ENCODE measurements around the gene RABGEF1. TPM values are rescaled to one million over a fixed set of nuclear protein-coding genes. Genes with fewer than 3 reads are reported as not detected.
"Not testable (repeated sequence)": the region's sequence is repeated elsewhere in the genome, so short reads cannot be mapped to it uniquely, and the experiment has no call there.

RABGEF1 gene
- total RNA-seq, 2 experiments from 2014 or later = 24.7 to 25.8 TPM

DNA sequence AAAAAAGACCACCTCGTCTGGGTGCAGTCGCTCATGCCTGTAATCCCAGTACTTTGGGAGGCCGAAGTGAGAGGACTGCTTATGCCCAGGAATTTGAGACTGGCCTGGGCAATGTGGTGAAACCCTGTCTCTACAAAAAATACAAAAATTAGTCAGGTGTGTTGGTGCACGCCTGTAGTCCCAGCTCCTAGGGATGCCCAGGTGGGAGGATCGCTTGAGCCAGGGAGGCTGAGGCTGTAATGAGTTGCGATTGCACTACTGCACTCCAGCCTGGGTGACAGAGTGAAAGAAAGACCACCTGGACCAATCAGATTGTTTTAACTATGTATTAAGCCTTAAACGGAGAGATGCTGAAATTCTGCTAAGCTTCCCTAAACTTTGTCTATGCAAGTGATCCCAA is 103.0 kb downstream of the RABGEF1 start:
- Mint-ChIP-seq H3K4me1 (peaks cover 20% of the 10 kb centered on the region), H3K4me3 (peak overlapping the region; percentile 98), H3K27ac (peak overlapping the region; percentile 78)
- POLR2A ChIA-PET = interaction anchor here (1.9 to 2.5 kb wide), 3 partner anchors 78 to 350 kb away, joined by 10 to 31 read pairs (median 17); partner anchors contain the start of genes RABGEF1 and TMEM248
- H3K27me3 Mint-ChIP-seq; H3K9me3 Mint-ChIP-seq; DNase-seq; H3K36me3 Mint-ChIP-seq; ATAC-seq (ENCODE audit: low read depth): not testable (repeated sequence)

DNA sequence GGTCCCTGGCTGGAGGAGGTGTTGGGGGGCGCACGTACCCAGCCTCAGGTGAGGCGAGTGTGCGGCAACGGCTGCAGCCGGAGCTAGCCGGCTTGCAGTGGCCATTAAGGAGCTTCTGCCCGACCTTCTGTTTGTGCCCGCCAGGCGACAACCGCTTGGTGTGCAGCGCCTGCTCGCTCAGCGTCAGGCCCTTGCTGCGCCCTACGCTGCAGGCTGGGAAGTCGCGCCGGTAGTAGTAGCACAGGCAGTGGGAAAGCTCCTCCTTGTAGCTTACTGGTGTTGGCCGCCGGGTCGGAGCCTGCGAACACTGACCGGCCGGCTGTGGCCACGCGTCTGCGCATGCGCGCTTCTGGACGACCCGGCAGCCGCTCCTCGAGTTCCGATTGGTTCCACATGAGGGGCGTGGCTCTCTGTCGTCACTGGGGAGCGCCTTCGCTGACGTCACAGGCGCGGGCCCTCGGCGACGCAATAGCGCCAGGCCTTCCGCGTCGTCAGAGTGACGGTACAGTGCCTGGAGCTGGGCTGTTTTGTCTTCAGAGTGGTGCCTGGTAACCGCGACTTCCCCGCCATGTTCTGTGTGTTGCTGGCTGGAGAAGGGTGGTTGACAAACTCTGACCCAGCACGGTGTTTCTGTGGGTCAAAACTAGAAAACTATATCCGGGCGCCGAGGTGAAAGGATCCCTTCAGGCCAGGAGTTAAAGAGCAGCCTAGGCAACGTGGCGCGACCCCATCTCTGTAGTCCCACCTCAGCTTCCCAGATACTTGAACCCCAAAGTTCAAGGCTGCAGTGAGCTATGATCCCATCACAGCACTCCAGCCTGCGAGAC is 104.2 kb downstream of the RABGEF1 start:
- peak; percentile 100 for DNase-seq
- Mint-ChIP-seq H3K4me3 (peak overlapping the region; percentile 98), H3K9me3 (no peaks in the 10 kb centered on the region), H3K36me3 (peaks cover 4% of the 10 kb centered on the region), H3K4me1 (peaks cover 21% of the 10 kb centered on the region), H3K27ac (peak overlapping the region; percentile 99), H3K27me3 (no peaks in the 10 kb centered on the region)
- POLR2A ChIA-PET = interaction anchor here (0.6 to 2.5 kb wide), 15 partner anchors 9 to 1093 kb away, joined by 3 to 31 read pairs (median 4); partner anchors contain the start of genes KCTD7, RABGEF1, SBDS and TMEM248
- ATAC-seq (ENCODE audit: low read depth) = peak; percentile 93

- ATAC-seq (ENCODE audit: low read depth) (no peak), DNase-seq (peak; percentile 36)
- Mint-ChIP-seq H3K9me3 (no peaks in the 10 kb centered on the region), H3K4me1 (peaks cover 21% of the 10 kb centered on the region), H3K27me3 (no peaks in the 10 kb centered on the region), H3K4me3 (peak overlapping the region; percentile 98), H3K36me3 (peaks cover 4% of the 10 kb centered on the region), H3K27ac (peak overlapping the region; percentile 99)
- POLR2A ChIA-PET = interaction anchor here (0.9 to 2.5 kb wide), 9 partner anchors 8 to 1094 kb away, joined by 3 to 31 read pairs (median 7); partner anchors contain the start of genes RABGEF1, SBDS, TMEM248 and TYW1
Observed at GRCh38 chr7:66845379-66846095, 105.0 kb downstream of the RABGEF1 start.

- H3K27me3 Mint-ChIP-seq; ATAC-seq (ENCODE audit: low read depth); DNase-seq; H3K36me3 Mint-ChIP-seq; H3K9me3 Mint-ChIP-seq; POLR2A ChIA-PET: not testable (repeated sequence)
- H3K4me3 Mint-ChIP-seq = peak overlapping the region; percentile 98
- peak overlapping the region; percentile 99 for H3K27ac Mint-ChIP-seq
- peaks cover 21% of the 10 kb centered on the region for H3K4me1 Mint-ChIP-seq
Observed at GRCh38 chr7:66846096-66846445, 105.5 kb downstream of the RABGEF1 start.

DNA sequence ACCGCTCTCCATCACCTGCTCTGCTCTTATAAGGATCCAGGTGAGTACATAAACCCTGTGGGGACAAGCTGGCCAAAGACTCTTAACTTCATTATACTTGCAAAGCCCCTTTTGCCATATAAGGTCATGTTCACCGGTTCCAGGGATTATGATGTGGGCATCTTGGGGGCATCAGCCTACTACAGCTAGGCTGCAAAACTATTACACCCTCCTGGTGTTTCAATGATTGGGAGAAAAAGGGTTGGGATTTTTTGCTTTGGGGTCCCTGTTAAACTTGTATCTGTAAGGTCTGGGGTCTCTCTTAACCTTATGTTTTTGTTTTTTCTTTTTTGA is 107.0 kb downstream of the RABGEF1 start:
- peaks cover 21% of the 10 kb centered on the region for H3K4me1 Mint-ChIP-seq
- H3K9me3 Mint-ChIP-seq; H3K36me3 Mint-ChIP-seq; H3K27ac Mint-ChIP-seq; POLR2A ChIA-PET; H3K27me3 Mint-ChIP-seq; DNase-seq; ATAC-seq (ENCODE audit: low read depth); H3K4me3 Mint-ChIP-seq: not testable (repeated sequence)

GRCh38 chr7:66847879-66848790 is 107.6 kb downstream of the RABGEF1 start:
- no peaks in the 10 kb centered on the region for H3K27me3 Mint-ChIP-seq
- no peak overlapping the region for H3K4me3 Mint-ChIP-seq
- H3K36me3 Mint-ChIP-seq = peaks cover 4% of the 10 kb centered on the region
- peak overlapping the region; percentile 17 for H3K27ac Mint-ChIP-seq
- no peak for ATAC-seq (ENCODE audit: low read depth)
- POLR2A ChIA-PET = no interaction called here
- peaks cover 19% of the 10 kb centered on the region for H3K4me1 Mint-ChIP-seq
- H3K9me3 Mint-ChIP-seq = no peaks in the 10 kb centered on the region
- no peak for DNase-seq

GRCh38 chr7:66859339-66859738 is 118.8 kb downstream of the RABGEF1 start:
- ATAC-seq (ENCODE audit: low read depth) (no peak), DNase-seq (no peak)
- Mint-ChIP-seq H3K4me1 (peaks cover 12% of the 10 kb centered on the region), H3K4me3 (peak overlapping the region; percentile 44), H3K36me3 (peaks cover 3% of the 10 kb centered on the region), H3K27ac (peak overlapping the region; percentile 88), H3K9me3 (no peaks in the 10 kb centered on the region), H3K27me3 (no peaks in the 10 kb centered on the region)
- POLR2A ChIA-PET = interaction anchor here (1.6 kb wide), 1 partner anchor 62 kb away, joined by 4 read pairs; the partner anchor contains the start of gene TMEM248

DNA sequence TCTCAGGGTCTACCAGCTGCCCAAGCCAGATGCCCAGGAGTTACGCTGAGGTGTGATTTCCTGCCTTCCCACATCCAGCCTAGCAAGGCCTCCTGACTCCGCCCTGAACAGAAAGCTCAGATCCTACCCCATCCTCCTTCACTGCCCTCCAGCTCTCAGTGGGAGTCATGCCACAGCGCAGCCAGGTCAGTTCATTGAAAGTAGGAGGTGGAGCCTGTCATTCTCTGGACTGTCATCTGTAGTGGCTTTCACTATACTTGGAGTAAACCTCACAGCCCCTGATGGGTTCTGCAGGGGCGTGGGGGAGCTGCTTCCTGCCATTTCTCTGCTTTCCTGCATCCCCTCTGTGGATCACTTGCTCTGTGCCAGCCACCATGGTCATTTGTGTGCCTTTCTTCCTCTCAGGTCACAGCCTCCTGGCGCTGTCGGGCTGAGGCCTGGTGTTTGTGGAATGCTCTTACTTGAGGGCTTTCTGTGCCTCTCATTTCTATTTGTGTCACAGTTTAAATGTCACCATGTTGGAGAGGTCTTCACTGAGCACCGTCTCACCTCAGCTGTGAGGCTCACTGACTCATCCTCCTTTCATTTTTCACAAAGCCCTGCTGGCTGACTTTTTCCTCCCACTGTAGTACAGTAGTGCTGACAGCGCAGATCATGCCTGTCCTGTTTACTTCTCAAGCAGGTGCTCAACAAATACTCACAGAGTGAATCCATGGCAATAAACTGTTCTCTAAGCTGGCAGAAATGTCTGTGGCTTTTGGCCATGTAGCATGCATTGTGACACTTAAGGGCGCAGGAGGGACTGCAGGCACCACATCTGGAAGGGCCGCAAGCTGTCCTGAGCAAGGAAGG is 119.5 kb downstream of the RABGEF1 start:
- POLR2A ChIA-PET = interaction anchor here (1.6 kb wide), 1 partner anchor 61 kb away, joined by 4 read pairs; the partner anchor contains the start of gene TMEM248

DNA sequence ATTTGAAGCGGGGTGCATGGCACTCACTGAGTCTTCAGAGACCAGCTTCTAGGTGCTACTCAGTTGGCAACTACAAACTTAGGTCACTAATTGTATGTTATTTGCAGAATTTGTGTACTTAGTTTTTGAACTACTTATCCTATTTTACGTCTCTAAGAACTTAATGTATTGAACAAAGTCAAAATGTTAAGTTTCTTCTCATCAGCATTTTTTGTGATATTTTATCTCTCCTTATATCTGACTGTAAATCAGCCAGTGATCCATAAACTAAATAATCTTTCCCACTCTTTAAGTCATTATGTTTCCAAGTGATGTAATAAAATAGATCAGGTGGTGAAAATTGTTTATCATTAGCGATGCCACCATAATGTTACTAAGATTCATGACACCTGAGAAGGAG is 120.2 kb downstream of the RABGEF1 start:
- H3K36me3 Mint-ChIP-seq = peaks cover 6% of the 10 kb centered on the region
- ATAC-seq (ENCODE audit: low read depth) (no peak), DNase-seq (no peak)
- H3K27me3 Mint-ChIP-seq = no peaks in the 10 kb centered on the region
- no peak overlapping the region for H3K4me3 Mint-ChIP-seq
- H3K27ac Mint-ChIP-seq = no peak overlapping the region
- H3K4me1 Mint-ChIP-seq = peaks cover 12% of the 10 kb centered on the region
- POLR2A ChIA-PET = interaction anchor here (1.6 kb wide), 1 partner anchor 60 kb away, joined by 4 read pairs; the partner anchor contains the start of gene TMEM248
- no peaks in the 10 kb centered on the region for H3K9me3 Mint-ChIP-seq

More for the DNA sequence above, 119.5 kb downstream of the RABGEF1 start:
- H3K4me1 Mint-ChIP-seq = peaks cover 12% of the 10 kb centered on the region
- DNase-seq (peak; percentile 34), ATAC-seq (ENCODE audit: low read depth) (peak; percentile 69)
- H3K27me3 Mint-ChIP-seq = no peaks in the 10 kb centered on the region
- H3K4me3 Mint-ChIP-seq = peak overlapping the region; percentile 44
- peak overlapping the region; percentile 88 for H3K27ac Mint-ChIP-seq
- H3K9me3 Mint-ChIP-seq = no peaks in the 10 kb centered on the region
- peaks cover 6% of the 10 kb centered on the region for H3K36me3 Mint-ChIP-seq

Other genes starting within 250 kb of the RABGEF1 start
- 10 to 100 TPM; 35.2 to 39.0 TPM for gene KCTD7, start 111.9 kb upstream of the RABGEF1 start, total RNA-seq
- gene TMEM248, start 180.5 kb downstream of the RABGEF1 start, total RNA-seq = 10 to 100 TPM; 86.9 to 88.1 TPM